Measurements from ENCODE around the gene SOX6. TPM values are rescaled to one million over a fixed set of nuclear protein-coding genes. Genes with fewer than 3 reads are reported as not detected.

The SOX6 gene
- total RNA-seq, 2 donors from 2014 or later = 3.1 to 15.5 TPM

GRCh38 chr11:15968461-15969130 lies 387.8 kb downstream of the SOX6 start:
- DNase-seq (ENCODE audit: low spot score) = no peak
- TF ChIP-seq POLR2A (IDR thresholded peaks at IDR 0.05) = no peak
- TF ChIP-seq, protein P1, sequence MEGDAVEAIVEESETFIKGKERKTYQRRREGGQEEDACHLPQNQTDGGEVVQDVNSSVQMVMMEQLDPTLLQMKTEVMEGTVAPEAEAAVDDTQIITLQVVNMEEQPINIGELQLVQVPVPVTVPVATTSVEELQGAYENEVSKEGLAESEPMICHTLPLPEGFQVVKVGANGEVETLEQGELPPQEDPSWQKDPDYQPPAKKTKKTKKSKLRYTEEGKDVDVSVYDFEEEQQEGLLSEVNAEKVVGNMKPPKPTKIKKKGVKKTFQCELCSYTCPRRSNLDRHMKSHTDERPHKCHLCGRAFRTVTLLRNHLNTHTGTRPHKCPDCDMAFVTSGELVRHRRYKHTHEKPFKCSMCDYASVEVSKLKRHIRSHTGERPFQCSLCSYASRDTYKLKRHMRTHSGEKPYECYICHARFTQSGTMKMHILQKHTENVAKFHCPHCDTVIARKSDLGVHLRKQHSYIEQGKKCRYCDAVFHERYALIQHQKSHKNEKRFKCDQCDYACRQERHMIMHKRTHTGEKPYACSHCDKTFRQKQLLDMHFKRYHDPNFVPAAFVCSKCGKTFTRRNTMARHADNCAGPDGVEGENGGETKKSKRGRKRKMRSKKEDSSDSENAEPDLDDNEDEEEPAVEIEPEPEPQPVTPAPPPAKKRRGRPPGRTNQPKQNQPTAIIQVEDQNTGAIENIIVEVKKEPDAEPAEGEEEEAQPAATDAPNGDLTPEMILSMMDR (IDR thresholded peaks at IDR 0.05) = no peak
- no peak for TF ChIP-seq POLR2AphosphoS5 (IDR thresholded peaks at IDR 0.05)
- Histone ChIP-seq H3K27me3 (replicated peaks; ENCODE audit: insufficient read depth) (no peaks in the 10 kb centered on the region), H3K27ac (peak overlapping the region in 1 of 2 donors; percentile 60), H3K36me3 (no peaks in the 10 kb centered on the region), H3K4me1 (replicated peaks) (peaks cover 14% of the 10 kb centered on the region), H3K9me3 (no peaks in the 10 kb centered on the region), H3K4me3 (no peak overlapping the region)
- 61% methylated on average over 10 of the region's 10 CpGs for WGBS
- intact Hi-C loops (cut with DNase I) = no loop called here

GRCh38 chr11:15967966-15968365 lies 388.4 kb downstream of the SOX6 start:
- peak overlapping the region in 1 of 2 donors; percentile 60 for H3K27ac ChIP-seq
- WGBS = 52% methylated on average over 2 of the region's 2 CpGs
- no peak overlapping the region for H3K4me3 ChIP-seq
- intact Hi-C loops (cut with DNase I) = no loop called here
- TF ChIP-seq POLR2A (IDR thresholded peaks at IDR 0.05) = no peak
- TF ChIP-seq, protein P1 (IDR thresholded peaks at IDR 0.05) = no peak
- no peak for TF ChIP-seq POLR2AphosphoS5 (IDR thresholded peaks at IDR 0.05)
- no peak for DNase-seq (ENCODE audit: low spot score)
- H3K9me3 ChIP-seq = no peaks in the 10 kb centered on the region
- H3K4me1 ChIP-seq (replicated peaks) = peaks cover 14% of the 10 kb centered on the region
- H3K27me3 ChIP-seq (replicated peaks; ENCODE audit: insufficient read depth) = no peaks in the 10 kb centered on the region
- no peaks in the 10 kb centered on the region for H3K36me3 ChIP-seq

GRCh38 chr11:15967166-15967565 lies 389.2 kb downstream of the SOX6 start:
- H3K36me3 ChIP-seq = no peaks in the 10 kb centered on the region
- 51% methylated on average over 2 of the region's 2 CpGs for WGBS
- TF ChIP-seq POLR2AphosphoS5 (IDR thresholded peaks at IDR 0.05) = no peak
- TF ChIP-seq POLR2A (IDR thresholded peaks at IDR 0.05) = no peak
- TF ChIP-seq, protein P1 (IDR thresholded peaks at IDR 0.05) = no peak
- H3K4me3 ChIP-seq = no peak overlapping the region
- H3K27ac ChIP-seq = no peak overlapping the region
- intact Hi-C loops (cut with DNase I) = no loop called here
- peak; percentile 29 for DNase-seq (ENCODE audit: low spot score)
- peaks cover 14% of the 10 kb centered on the region for H3K4me1 ChIP-seq (replicated peaks)
- H3K9me3 ChIP-seq = no peaks in the 10 kb centered on the region
- H3K27me3 ChIP-seq (replicated peaks; ENCODE audit: insufficient read depth) = no peaks in the 10 kb centered on the region

DNA sequence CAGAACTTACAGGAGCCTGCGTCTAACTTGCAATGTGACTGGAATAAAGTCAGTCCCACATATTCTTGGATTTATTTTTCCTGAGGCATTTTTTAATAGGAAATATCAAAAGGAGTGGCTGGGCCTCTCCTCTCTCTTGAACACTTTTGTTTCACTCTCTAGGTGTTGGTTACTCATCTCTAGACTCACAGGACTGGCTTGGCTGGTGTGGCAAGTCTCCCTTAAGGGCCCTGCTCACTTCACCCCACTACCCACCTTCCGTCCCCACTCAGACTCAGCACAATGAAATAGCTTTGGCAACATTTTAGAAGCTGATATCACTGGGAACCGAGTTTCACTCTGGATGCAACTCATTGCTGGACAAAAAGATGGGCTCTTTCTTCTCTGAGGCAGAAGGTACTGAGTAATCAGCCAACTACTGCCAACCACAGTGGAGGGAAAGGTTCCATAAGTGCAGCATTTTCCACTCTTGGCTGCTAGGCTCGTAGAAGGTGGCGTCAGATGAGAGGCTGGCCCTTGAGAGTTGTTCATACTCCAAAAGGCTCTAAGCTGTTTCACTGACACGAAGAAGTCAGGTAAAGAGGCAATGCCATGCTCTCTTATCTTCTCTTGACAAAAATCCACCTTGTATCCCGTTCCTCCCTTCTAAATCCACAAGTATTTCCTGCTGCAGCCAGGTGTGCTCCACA lies 390.6 kb downstream of the SOX6 start:
- 69% methylated on average over 7 of the region's 7 CpGs for WGBS
- H3K4me3 ChIP-seq = no peak overlapping the region
- H3K9me3 ChIP-seq = no peaks in the 10 kb centered on the region
- TF ChIP-seq POLR2A (IDR thresholded peaks at IDR 0.05) = no peak
- no peak for TF ChIP-seq POLR2AphosphoS5 (IDR thresholded peaks at IDR 0.05)
- TF ChIP-seq, protein P1 (IDR thresholded peaks at IDR 0.05) = no peak
- H3K4me1 ChIP-seq (replicated peaks) = peaks cover 14% of the 10 kb centered on the region
- no peak overlapping the region for H3K27ac ChIP-seq
- H3K27me3 ChIP-seq (replicated peaks; ENCODE audit: insufficient read depth) = no peaks in the 10 kb centered on the region
- H3K36me3 ChIP-seq = no peaks in the 10 kb centered on the region
- intact Hi-C loops (cut with DNase I) = no loop called here
- no peak for DNase-seq (ENCODE audit: low spot score)

- Histone ChIP-seq H3K27me3 (replicated peaks; ENCODE audit: insufficient read depth) (no peaks in the 10 kb centered on the region), H3K9me3 (no peaks in the 10 kb centered on the region), H3K4me3 (no peak overlapping the region), H3K4me1 (replicated peaks) (peaks cover 11% of the 10 kb centered on the region), H3K27ac (no peak overlapping the region), H3K36me3 (no peaks in the 10 kb centered on the region)
- WGBS = 100% methylated on average over 1 of the region's 1 CpG
- intact Hi-C loops (cut with DNase I) = no loop called here
- TF ChIP-seq, protein P1 (IDR thresholded peaks at IDR 0.05) = no peak
- TF ChIP-seq POLR2AphosphoS5 (IDR thresholded peaks at IDR 0.05) (no peak), POLR2A (IDR thresholded peaks at IDR 0.05) (no peak)
- no peak for DNase-seq (ENCODE audit: low spot score)
These were observed 393.1 kb downstream of the SOX6 start for GRCh38 chr11:15963266-15963665.

Measured in prostate gland (tissue), 2 donors.